ENCODE measurements around the gene AGPAT4.

GRCh38 chr6:161204866-161205557, 68.8 kb downstream of the AGPAT4 start:
- TF ChIP-seq CTCF (conservative IDR thresholded peaks at IDR 0.05; ENCODE audit: low read depth, low read length) (no peak), EZH2 (IDR thresholded peaks at IDR 0.05; ENCODE audit: borderline replicate concordance, low read depth, low read length, poor library complexity, severe bottlenecking) (no peak)

All from A673 (cell line).